ENCODE measurements around the gene KCTD19.
"Not testable (repeated sequence)": the region's sequence is repeated elsewhere in the genome, so short reads cannot be mapped to it uniquely, and the experiment has no call there.

- not testable (repeated sequence) for TF ChIP-seq POLR2AphosphoS5, POLR2A, CTCF (IDR thresholded peaks at IDR 0.05)
Measured at GRCh38 chr16:67359540-67360269, 33.2 kb upstream of the KCTD19 start.

Measured in stomach (tissue), 4 donors.